Measurements from ENCODE around the gene MRPS15.

The MRPS15 gene

DNA sequence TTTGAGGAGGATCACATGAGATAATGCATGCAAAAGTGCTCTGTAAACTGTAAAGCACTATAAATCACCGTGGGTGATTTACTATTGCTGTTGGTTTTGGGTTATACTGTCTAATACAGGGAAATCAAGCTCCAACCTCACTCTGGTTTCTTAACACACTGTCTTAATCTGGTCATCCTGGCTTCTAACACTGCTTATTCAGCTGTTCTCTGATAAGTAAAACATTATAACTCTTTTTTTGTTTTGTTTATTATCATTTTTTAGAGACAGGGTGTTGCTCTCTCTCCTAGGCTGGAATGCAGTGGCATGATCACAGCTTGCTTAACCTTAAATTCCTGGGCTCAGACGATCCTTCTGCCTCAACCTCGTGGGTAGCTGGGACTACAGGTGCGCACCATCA lies 44.6 kb downstream of the MRPS15 start:
- DNase-seq (ENCODE audit: low spot score) = no peak

DNA sequence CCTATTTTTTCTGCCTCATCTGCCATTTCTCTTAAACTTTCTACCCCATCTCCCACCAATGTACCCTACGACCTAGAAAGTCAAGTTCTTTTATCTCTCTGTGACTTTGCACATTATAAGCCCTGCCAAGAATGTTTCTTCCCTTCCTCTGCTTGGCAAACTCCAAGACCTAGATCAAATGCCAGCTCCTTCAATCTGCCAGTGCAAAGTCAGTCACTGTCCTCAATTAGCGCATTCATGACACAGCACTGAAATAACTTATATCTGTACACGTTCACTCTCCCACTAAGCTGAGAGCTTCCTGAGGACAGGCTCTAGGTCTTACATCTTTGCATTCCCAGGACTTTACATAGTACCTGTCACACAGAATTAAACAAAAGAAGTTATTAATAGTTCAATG lies 45.0 kb downstream of the MRPS15 start:
- no peak for DNase-seq (ENCODE audit: low spot score)

DNA sequence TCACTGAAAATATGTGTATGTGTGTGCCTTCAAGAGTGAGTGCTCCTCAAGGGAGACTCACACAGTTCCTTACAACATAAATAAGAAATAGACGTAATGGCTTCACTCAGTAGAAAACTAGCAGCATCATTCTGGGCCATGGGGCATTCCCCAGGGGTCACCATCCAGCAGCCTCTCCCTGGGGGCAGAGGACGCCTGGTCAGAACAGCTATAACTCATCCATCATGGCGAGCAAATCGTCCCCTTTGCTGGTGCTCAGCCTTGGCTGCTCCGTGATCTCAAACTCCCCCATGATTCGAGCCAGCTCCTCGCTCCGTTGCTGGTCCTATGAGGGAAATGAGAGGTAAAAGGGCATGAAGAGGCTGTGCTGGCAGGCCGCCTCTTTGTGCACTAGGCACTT lies 46.3 kb downstream of the MRPS15 start:
- DNase-seq (ENCODE audit: low spot score) = no peak

DNA sequence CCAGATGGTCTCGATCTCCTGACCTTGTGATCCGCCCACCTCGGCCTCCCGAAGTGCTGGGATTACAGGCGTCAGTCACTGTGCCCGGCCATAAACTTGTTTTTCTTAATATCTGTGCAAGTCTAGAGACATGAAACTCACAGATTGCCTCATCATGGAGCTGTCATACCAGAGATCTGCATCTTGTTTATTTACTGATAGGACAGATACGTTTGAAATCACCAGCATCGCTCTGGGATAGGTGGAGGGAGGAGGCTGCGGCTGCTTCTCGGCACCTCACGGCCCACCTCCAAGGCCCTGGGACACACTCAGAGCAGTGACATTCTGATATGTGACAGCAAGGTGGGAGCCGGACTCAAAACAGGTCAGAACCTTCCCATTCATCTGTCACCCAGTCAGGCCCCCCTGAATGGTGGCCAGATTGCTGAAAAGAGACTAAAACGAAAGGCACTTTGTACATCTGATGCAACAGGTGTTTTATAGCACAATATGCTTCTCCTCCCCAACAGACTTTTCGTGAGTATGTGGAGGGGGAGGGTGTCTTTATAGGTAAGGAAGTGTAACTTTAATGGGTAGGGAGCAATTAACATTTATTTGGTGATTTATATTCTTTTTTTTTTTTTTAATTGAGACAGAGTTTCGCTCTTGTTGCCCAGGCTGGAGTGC lies 48.4 kb downstream of the MRPS15 start:
- no peak for DNase-seq (ENCODE audit: low spot score)

DNA sequence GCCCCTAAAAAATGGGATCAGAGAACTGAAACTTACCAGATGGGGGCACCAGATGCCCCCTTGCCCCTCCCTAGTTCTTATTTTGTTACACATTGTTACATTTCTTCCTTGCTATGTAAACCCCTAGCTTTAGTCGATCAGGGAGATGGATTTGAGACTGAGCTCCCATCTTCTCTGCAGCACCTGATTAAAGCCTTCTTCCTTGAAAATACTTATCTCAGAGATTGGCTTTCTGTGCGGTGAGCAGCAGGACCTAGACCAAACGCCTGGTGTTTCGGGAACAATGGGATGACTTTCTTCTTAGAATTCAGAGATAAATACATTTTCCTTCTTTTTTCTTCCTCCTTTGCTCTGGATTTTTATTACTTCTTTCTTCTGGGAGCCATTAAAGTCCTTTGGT lies 49.8 kb downstream of the MRPS15 start:
- no peak for DNase-seq (ENCODE audit: low spot score)

DNA sequence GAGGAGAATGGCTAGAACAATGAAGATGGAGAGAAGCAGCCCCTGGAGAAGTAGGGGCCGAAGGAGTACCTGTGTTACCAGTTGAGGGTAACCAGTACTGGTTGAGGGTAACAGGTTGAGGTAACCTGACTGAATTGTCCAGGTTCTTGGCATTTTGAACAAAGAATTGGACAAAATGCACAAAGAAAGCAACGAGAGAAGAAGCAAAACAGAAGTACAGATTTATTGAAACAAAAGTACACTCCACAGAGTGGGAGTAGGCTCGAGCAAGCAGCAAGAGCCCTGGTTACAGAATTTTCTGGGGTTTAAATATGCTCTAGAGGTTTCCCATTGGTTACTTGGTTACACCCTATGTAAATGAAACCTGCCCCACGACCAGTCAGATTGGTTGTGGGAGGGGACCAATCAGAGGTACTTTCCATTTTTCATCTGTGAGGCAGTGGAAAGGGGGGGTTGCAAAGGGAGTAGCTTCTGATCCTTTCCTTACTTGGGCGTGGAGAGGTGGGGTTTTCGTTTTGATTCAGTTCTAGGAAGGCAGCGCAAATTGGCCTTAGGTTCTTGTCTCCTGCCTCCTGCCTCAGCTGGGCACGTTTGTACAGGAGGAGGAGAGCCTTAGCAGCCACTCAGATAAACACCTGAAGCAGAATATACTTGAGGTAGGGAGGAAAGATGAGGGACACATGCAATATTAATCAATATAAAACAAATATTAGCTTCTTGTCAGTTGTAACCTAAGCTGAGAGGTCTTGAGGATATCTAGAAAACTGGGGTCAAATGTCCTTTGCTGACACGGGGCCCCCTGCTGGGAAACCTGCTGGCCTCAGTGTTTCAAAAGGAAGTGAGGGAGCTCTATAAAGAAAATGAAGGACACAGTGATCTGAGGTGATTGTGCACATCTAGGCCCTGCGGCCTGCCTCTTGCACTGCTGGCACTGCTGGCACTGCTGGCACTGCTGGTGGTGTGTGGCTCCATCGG lies 52.2 kb downstream of the MRPS15 start:
- no peak for DNase-seq (ENCODE audit: low spot score)

DNA sequence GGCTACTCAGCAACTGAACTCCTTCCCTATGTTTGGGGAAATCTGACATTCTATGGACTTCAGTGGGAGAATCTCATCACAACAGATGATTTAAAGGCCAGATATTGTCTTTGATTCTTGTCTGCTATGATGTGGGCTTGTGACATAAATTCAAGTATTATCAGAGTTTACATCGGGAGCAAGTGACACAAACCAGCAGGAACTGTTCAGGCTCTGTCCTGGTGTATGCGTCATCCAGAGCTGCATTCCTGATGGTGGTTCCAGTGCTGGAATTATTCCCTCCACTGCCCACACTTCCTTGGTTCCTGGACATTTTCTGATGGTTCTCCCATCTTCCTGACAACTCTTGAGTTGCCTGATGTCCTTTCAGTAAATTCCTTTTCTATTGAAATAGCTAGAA lies 55.7 kb downstream of the MRPS15 start:
- DNase-seq (ENCODE audit: low spot score) = no peak

DNA sequence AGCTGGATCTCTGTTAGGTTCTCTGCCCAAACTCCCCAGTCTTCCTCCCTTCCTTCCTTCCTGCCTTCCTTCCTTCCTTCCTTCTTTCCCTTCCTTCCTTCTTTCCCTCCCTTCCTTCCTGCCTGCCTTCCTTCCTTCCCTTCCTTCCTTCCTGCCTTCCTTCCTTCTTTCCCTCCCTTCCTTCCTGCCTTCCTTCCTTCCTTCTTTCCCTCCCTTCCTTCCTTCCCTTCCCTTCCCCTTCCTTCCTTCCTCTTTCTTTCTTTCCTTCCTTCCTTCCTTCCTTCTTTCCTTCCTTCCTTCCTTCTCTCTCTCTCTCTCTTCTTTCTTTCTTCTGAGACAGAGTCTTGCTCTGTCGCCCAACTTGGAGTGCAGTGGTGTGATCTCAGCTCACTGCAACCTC lies 57.7 kb downstream of the MRPS15 start:
- DNase-seq (ENCODE audit: low spot score) = no peak
